AG04449 (cell line): ENCODE data around the gene TALDO1.

ENCODE experiments used
- CTCF ChIA-PET: fragments of 350-600 bp; formaldehyde crosslinking; extraction: SDS; loops from one replicate; lab custom pipeline; 2021; ENCODE audit warnings: antibody characterized with exemption; lab: Yijun Ruan, JAX
- POLR2A ChIA-PET: fragments of 400-600, 350-600 bp; formaldehyde crosslinking; extraction: SDS; loops from one replicate; lab custom pipeline; 2020; ENCODE audit warnings: antibody characterized with exemption, inconsistent platforms; lab: Yijun Ruan, JAX
- DNase-seq: peaks from one replicate; pipeline ENCODE4 v3.0.0-alpha.2; 2010; ENCODE audit warnings: low read depth, low spot score
- H3K4me3 ChIP-seq: 2 replicates; pipeline ENCODE4 v1.5.1; 2011; ENCODE audit warnings: low read depth, mild to moderate bottlenecking, control low read depth, low read length
- TF ChIP-seq, protein P1 (sequence below): IDR thresholded peaks from one replicate; pipeline ENCODE4 v1.5.1; 2011; ENCODE audit warnings: mild to moderate bottlenecking, moderate library complexity, low read length, control low read depth, inconsistent platforms; ENCODE audit not compliant: insufficient read depth; ENCODE audit errors: missing control alignments

The TALDO1 gene

DNA sequence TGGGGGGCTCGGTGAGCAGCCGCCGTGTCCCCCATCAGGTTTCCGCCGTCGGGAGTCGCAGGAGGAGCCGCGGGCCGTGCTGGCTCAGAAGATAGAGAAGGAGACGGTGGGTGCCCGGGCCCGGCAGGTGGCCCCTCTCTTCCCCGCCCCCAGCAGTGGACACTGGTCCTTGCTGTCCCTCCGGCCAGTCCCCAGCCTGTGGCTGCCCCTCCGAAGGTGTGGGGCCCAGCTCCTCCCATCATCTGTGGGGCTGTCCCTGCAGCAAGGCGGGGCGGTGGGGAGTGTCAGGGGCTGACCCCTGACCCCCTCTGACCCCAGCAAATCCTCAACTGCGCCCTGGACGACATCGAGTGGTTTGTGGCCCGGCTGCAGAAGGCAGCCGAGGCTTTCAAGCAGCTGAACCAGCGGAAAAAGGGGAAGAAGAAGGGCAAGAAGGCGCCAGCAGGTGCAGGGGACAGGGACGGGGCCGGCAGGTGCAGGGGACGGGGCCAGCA, 26.0 kb upstream of the TALDO1 start:
- POLR2A ChIA-PET, result interaction anchor here (1.4 to 1.8 kb wide), 2 partner anchors 15 to 158 kb away, joined by 3 to 7 read pairs; partner anchors contain the start of gene EPS8L2
- CTCF ChIA-PET, result interaction anchor here (1.0 to 10.2 kb wide), 8 partner anchors 7 to 167 kb away, joined by 3 to 198 read pairs (median 5); partner anchors contain the start of genes DEAF1, EPS8L2 and TMEM80
- no peak overlapping the region for H3K4me3 ChIP-seq
- TF ChIP-seq, protein P1, sequence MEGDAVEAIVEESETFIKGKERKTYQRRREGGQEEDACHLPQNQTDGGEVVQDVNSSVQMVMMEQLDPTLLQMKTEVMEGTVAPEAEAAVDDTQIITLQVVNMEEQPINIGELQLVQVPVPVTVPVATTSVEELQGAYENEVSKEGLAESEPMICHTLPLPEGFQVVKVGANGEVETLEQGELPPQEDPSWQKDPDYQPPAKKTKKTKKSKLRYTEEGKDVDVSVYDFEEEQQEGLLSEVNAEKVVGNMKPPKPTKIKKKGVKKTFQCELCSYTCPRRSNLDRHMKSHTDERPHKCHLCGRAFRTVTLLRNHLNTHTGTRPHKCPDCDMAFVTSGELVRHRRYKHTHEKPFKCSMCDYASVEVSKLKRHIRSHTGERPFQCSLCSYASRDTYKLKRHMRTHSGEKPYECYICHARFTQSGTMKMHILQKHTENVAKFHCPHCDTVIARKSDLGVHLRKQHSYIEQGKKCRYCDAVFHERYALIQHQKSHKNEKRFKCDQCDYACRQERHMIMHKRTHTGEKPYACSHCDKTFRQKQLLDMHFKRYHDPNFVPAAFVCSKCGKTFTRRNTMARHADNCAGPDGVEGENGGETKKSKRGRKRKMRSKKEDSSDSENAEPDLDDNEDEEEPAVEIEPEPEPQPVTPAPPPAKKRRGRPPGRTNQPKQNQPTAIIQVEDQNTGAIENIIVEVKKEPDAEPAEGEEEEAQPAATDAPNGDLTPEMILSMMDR, result no peak
- no peak for DNase-seq

DNA sequence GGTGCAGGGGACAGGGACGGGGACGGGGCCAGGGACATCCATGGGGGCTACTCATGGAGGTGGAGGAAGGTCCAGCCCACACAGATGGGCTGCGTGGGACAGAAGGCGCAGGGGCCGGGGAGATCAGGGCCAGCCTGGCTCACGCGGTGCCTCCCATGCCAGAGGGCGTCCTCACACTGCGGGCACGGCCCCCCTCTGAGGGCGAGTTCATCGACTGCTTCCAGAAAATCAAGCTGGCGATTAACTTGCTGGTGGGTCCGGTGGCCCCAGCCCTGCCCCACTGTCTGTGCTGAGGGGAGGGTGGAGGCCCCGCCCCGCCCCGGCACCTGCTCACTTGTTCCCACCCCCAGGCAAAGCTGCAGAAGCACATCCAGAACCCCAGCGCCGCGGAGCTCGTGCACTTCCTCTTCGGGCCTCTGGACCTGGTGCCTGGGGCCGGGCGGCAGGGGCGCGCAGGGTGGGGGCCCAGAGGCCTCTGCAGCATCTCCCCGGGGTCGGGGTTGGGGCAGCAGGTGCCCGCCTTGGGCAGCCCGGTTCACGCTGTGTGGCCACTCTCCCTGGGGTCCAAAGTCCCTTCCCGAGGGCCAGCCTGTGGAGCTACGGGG, 25.4 kb upstream of the TALDO1 start:
- TF ChIP-seq, protein P1, result no peak
- DNase-seq, result no peak
- POLR2A ChIA-PET, result interaction anchor here (1.4 to 1.8 kb wide), 2 partner anchors 15 to 158 kb away, joined by 3 to 7 read pairs; partner anchors contain the start of gene EPS8L2
- CTCF ChIA-PET, result interaction anchor here (1.0 to 10.2 kb wide), 9 partner anchors 11 to 167 kb away, joined by 3 to 198 read pairs (median 11); partner anchors contain the start of genes DEAF1, EPS8L2 and TMEM80
- H3K4me3 ChIP-seq, result no peak overlapping the region

DNA sequence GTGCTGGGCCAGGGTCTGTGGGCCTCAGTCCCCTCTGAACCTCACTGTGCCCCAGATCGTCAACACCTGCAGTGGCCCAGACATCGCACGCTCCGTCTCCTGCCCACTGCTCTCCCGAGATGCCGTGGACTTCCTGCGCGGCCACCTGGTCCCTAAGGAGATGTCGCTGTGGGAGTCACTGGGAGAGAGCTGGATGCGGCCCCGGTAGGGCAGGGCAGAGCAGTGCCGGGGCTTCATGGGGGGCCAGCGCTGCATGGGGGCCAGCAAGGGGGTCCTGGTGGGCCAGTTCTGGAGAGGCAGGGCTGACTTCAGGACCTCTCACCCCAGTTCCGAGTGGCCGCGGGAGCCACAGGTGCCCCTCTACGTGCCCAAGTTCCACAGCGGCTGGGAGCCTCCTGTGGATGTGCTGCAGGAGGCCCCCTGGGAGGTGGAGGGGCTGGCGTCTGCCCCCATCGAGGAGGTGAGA, 24.9 kb upstream of the TALDO1 start:
- H3K4me3 ChIP-seq, result no peak overlapping the region
- no peak for DNase-seq
- ChIA-PET POLR2A (interaction anchor here (0.6 to 1.4 kb wide), 2 partner anchors 159 to 216 kb away, joined by 3 read pairs; no protein-coding TSS in a partner anchor), CTCF (interaction anchor here (1.0 to 10.2 kb wide), 12 partner anchors 11 to 168 kb away, joined by 3 to 198 read pairs (median 6); partner anchors contain the start of genes DEAF1, EPS8L2, LMNTD2 and TMEM80)
- TF ChIP-seq, protein P1, result no peak

DNA sequence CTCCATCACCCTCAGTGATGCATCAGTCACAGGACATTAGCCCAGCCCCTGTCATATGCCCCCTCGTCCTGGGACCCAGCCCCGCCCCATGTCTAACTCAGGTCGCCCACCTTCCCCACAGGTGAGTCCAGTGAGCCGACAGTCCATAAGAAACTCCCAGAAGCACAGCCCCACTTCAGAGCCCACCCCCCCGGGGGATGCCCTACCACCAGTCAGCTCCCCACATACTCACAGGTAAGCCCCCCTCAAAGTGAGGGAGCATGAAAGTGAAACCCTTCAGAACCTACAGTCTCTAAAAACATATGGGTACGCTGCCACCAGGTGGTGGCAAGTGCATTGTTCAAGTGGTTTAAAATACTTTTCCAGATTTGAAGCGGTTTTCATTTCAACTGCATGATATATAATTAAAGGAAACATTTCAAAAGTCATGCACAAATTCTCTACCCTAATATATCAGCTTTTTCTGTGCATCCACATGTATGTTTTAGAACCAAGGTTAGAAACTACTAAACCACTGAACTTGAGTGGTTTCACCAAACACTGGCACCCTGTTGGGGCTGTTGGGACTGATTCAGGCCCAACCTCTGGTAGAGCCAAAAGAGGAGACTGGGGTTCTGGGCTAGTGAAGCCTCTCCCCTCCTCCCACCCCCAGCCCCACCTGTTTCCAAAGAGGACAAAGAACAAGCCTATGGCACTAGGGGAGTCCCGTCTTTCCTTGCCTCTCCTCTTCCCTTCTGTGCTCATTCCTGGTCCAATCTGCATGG, 24.0 kb upstream of the TALDO1 start:
- H3K4me3 ChIP-seq, result no peak overlapping the region
- CTCF ChIA-PET, result interaction anchor here (0.6 to 10.2 kb wide), 23 partner anchors 8 to 187 kb away, joined by 3 to 198 read pairs (median 5); partner anchors contain the start of genes DEAF1, EPS8L2, LMNTD2 and TMEM80
- DNase-seq, result no peak
- POLR2A ChIA-PET, result no interaction called here
- TF ChIP-seq, protein P1, result peak; percentile 42

DNA sequence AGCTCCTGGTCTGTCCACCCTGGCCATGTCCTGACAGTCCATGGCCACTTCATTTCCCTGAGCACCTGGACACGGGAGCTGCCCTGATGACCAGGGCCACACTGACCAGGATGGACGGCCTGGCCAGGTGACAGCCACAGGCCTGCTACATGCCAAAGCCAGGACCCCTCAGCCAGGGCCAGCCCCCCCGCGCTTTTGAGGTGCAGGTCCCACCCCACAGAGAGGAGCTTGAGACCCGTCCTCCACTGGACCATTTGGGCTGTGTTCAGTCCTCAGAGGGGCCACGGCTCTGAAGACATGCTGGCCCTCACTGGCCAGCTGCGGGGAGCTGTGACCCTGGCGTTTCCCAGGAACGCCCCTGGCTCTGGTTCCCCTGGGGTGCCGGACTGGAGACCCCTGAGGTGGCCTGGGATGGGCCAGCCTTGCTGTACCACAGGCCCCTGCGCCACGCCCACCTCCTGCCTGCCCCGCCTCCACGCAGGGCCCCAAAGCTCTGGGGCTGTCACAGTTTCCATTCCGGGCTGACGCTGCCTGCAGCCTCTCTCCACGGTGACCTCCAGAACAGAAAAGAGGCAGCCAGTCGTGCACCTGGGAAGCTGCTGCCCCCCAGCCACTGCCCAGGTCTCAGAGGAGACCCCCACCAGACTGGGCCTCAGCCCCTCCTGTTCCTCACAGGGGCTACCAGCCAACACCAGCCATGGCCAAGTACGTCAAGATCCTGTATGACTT, 23.1 kb upstream of the TALDO1 start:
- TF ChIP-seq, protein P1, result no peak
- ChIA-PET CTCF (interaction anchor here (0.5 to 10.2 kb wide), 18 partner anchors 9 to 188 kb away, joined by 3 to 198 read pairs (median 6); partner anchors contain the start of genes DEAF1, EPS8L2, LMNTD2 and TMEM80), POLR2A (interaction anchor here (0.6 kb wide), 1 partner anchor 144 kb away, joined by 4 read pairs; no protein-coding TSS in a partner anchor)
- no peak overlapping the region for H3K4me3 ChIP-seq
- DNase-seq, result no peak
